DND-41 (cell line): ENCODE data around the gene FEM1C.

ENCODE experiments used
- ATAC-seq: fragments of 200-7000 bp; cut with Tn5 transposase; 3 replicates; pipeline ENCODE4 v1.9.1; 2021; ENCODE audit warnings: low read depth; ENCODE audit not compliant: insufficient read depth
- DNase-seq: peaks from one replicate; pipeline ENCODE4 v3.0.0-alpha.2; 2020
- H2AFZ ChIP-seq: 2 replicates; pipeline ENCODE4 v1.6.0; 2012; ENCODE audit warnings: low read depth, low read length
- H3K27ac ChIP-seq: 2 replicates; pipeline ENCODE4 v1.5.1; 2012; ENCODE audit warnings: low read length, inconsistent platforms
- H3K27me3 ChIP-seq: fragments of 200-600 bp; sonication (generic); 2 replicates; pipeline ENCODE4 v1.6.0; 2012; ENCODE audit warnings: low read length, mild to moderate bottlenecking, inconsistent platforms; ENCODE audit not compliant: insufficient read depth, poor library complexity
- H3K36me3 ChIP-seq: 2 replicates; pipeline ENCODE4 v1.5.1; 2012; ENCODE audit warnings: low read length, inconsistent platforms; ENCODE audit not compliant: insufficient read depth
- H3K4me1 ChIP-seq: 2 replicates; pipeline ENCODE4 v1.5.1; 2012; ENCODE audit warnings: mild to moderate bottlenecking, low read length; ENCODE audit not compliant: insufficient read depth
- H3K4me2 ChIP-seq: 2 replicates; pipeline ENCODE4 v1.6.0; 2012; ENCODE audit warnings: mild to moderate bottlenecking, moderate library complexity, low read length, inconsistent platforms; ENCODE audit not compliant: insufficient read depth
- H3K4me3 ChIP-seq, 2 experiments: fragments of 200-600 bp in 1 of 2; shearing (Covaris generic) in 1 of 2; 2 replicates each; pipeline ENCODE4 v1.5.1; 2012 to 2016; ENCODE audit warnings: inconsistent platforms in 2 of 2, low read length in 2 of 2, mild to moderate bottlenecking in 2 of 2, low read depth in 1 of 2, moderate library complexity in 1 of 2
- H3K79me2 ChIP-seq: 2 replicates; pipeline ENCODE4 v1.6.0; 2012; ENCODE audit warnings: low read length, inconsistent platforms; ENCODE audit not compliant: insufficient read depth
- H3K9ac ChIP-seq: 2 replicates; pipeline ENCODE4 v1.6.0; 2012; ENCODE audit warnings: low read depth, mild to moderate bottlenecking, inconsistent platforms, low read length, moderate library complexity
- H3K9me3 ChIP-seq: 2 replicates; pipeline ENCODE4 v1.5.1; 2012; ENCODE audit warnings: low read length, moderate library complexity, mild to moderate bottlenecking, inconsistent platforms; ENCODE audit not compliant: insufficient read depth, severe bottlenecking
- H4K20me1 ChIP-seq: 2 replicates; pipeline ENCODE4 v1.6.0; 2012; ENCODE audit warnings: low read length; ENCODE audit not compliant: insufficient read depth
- CTCF ChIP-seq: IDR thresholded peaks from 2 replicates; pipeline ENCODE4 v1.5.1; 2012; ENCODE audit warnings: borderline replicate concordance, low read length, moderate library complexity, mild to moderate bottlenecking; ENCODE audit not compliant: poor library complexity, severe bottlenecking; ENCODE audit errors: extremely low read depth
- EZH2 ChIP-seq: IDR thresholded peaks from 3 replicates; pipeline ENCODE4 v1.6.1; 2012; ENCODE audit warnings: borderline replicate concordance, low read depth, mild to moderate bottlenecking, moderate library complexity, low read length, inconsistent platforms; ENCODE audit not compliant: severe bottlenecking

FEM1C gene

GRCh38 chr5:115531380-115531779, 13.2 kb downstream of the FEM1C start:
- H3K9ac ChIP-seq, result no peak overlapping the region
- H3K4me2 ChIP-seq, result peak overlapping the region; percentile 36; the same call in 1 of the 2 replicates
- TF ChIP-seq CTCF, result no peak
- TF ChIP-seq EZH2, result no peak
- H3K79me2 ChIP-seq, result peaks cover 99% of the 10 kb centered on the region
- H2AFZ ChIP-seq, result no peak overlapping the region
- no peak overlapping the region for H3K27ac ChIP-seq
- H4K20me1 ChIP-seq, result peaks cover 37% of the 10 kb centered on the region; the same call in 1 of the 2 replicates
- ATAC-seq (no peak), DNase-seq (no peak)
- H3K4me1 ChIP-seq, result peaks cover 19% of the 10 kb centered on the region; the same call in 1 of the 2 replicates
- no peaks in the 10 kb centered on the region for H3K27me3 ChIP-seq
- no peaks in the 10 kb centered on the region for H3K9me3 ChIP-seq
- H3K4me3 ChIP-seq, result no peak overlapping the region
- peaks cover 62% of the 10 kb centered on the region for H3K36me3 ChIP-seq

- Histone ChIP-seq H3K9me3 (no peaks in the 10 kb centered on the region), H2AFZ (no peak overlapping the region), H3K4me1 (peaks cover 14% of the 10 kb centered on the region; the same call in 1 of the 2 replicates), H3K79me2 (peaks cover 92% of the 10 kb centered on the region), H3K4me3 (no peak overlapping the region), H3K27ac (no peak overlapping the region), H3K27me3 (no peaks in the 10 kb centered on the region), H3K4me2 (no peak overlapping the region), H4K20me1 (peaks cover 29% of the 10 kb centered on the region; the same call in 1 of the 2 replicates), H3K9ac (no peak overlapping the region), H3K36me3 (peaks cover 62% of the 10 kb centered on the region)
- no peak for DNase-seq
- no peak for TF ChIP-seq CTCF
- no peak for TF ChIP-seq EZH2
- ATAC-seq, result no peak
Observed at GRCh38 chr5:115530426-115530825, 14.1 kb downstream of the FEM1C start.

GRCh38 chr5:115526604-115527003, 18.0 kb downstream of the FEM1C start:
- Histone ChIP-seq H3K4me3 (no peak overlapping the region), H3K79me2 (peaks cover 59% of the 10 kb centered on the region), H4K20me1 (peaks cover 30% of the 10 kb centered on the region; the same call in 1 of the 2 replicates), H3K27me3 (no peaks in the 10 kb centered on the region), H3K4me1 (no peaks in the 10 kb centered on the region), H3K4me2 (no peak overlapping the region), H3K9ac (no peak overlapping the region), H2AFZ (no peak overlapping the region), H3K36me3 (peaks cover 67% of the 10 kb centered on the region), H3K27ac (no peak overlapping the region), H3K9me3 (no peaks in the 10 kb centered on the region)
- ATAC-seq, result no peak
- DNase-seq, result no peak
- TF ChIP-seq CTCF, result no peak
- no peak for TF ChIP-seq EZH2
